GM18907 (cell line): ENCODE data around the gene BCAS1.

ENCODE experiments used
- ATAC-seq: cut with Tn5 transposase; IDR thresholded peaks from one replicate; pipeline ENCODE4 v1.9.1; 2021; ENCODE audit warnings: mild to moderate bottlenecking, moderate library complexity; ENCODE audit not compliant: unreplicated experiment

Gene BCAS1

DNA sequence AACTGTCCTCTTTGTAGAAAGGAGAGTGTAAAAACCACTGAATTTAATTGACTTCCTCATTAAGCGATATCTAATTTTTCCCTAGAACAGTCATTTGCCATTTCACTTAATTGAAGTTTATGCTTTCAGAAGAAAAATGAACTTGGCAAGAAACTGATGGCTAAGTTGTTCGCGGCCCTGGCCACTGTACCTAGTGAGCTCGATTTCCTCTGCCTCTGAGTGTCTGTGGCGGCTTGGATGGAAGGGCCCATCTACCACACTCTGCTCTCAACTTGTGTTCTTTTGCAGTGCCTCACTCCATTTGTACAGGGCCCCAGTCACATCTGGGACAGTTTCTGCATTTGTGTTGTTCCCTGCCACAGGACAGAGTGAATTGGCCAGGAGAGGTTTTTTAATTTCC is 102.9 kb downstream of the BCAS1 start:
- ATAC-seq: no peak

DNA sequence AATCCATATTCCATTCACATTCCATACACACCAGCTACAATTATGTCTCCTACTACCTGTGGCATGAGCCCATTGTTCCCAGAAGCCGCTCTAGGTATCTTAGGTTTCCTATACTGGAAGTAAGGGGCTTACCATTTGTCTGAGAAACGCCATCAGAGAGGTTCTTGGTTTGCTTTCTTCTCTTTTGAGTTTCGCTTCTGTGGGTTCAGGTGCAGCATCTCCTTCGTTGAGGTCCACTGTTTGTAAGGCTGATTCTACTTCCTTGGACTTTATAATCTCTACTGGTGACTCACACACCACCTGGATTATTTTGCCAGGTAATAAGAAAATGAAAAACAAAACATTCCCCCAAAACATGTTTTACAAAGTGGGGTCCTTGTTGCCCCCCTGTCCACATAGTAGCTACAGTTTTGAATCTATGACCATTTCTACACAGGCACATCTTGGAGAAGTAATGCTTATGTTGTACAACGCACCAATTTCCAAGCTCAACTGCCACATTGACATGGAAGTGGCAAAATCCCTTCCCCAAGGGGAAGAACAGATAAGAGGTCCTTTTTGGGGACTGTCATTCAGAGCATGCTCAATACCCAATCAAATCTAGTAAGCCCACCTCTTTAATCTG is 103.5 kb downstream of the BCAS1 start:
- no peak for ATAC-seq

DNA sequence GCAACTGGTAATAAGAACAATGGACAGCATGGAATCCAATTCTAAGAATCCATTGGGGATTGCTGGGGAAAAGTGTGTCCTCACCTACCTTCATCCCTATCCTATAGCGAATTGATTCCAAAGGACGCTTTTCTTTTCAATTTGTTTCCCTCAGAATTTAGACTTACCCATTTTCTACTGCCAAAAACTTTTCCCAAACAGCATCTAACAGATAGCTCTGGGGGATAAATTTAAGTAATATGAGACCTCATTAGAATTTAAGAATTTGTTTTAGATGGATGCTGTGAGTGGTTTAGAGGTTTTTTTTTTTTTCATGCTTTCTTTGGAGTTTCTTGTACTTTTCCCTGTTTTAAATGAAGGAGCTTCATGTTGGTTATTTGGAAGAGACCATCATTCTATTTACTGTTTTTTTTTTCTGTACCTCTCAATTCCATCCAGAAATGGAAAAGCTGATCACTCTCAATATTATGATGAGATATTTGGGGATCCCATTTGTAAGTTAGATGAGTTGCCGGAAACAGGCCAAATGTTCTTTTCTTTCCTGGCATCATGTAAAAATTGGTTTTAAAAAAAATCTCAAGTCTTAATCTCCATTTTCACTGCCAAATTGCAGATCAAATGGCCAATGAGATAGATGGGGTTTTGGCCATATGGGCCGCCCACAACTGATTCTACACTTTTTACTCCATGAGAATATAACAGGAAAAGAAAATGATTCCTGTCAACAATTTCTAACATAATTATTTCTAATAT is 105.7 kb downstream of the BCAS1 start:
- ATAC-seq: no peak

DNA sequence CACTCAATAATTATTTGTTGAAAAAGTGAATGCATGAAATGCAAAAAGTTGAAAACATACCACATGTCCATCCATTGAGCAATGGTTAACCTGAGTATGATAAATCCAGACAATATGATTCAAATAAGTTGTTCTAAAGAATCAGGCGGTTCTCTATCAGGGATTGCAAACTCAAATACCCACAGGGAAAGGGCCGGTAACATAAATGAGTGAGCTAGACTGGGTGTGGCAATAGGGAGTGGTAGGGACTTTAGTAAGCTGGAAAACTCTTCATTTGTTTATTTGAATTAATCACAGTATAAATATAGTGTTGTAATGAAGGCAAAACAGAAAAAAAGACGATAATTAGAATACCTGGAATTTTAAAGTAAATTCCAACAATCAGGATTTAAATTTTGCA is 106.3 kb downstream of the BCAS1 start:
- no peak for ATAC-seq

DNA sequence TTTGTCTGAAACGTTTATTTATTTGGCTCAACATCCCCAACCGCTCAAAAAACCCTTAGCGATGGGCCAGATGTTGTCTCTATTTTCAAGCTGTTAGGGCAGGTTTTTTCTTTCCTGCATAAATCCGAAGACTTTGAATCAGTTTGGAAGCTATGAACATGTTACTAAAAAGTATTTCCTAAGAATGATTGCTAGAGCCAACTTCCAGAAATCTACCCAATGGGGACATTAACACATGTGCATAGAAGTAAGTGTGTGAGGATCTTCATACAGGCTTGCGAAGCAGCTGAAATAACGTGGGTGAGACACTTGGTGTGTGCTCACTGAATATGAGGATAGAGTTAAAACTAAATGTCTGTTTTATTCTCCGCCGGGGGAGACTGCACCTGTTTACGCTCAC is 106.8 kb downstream of the BCAS1 start:
- no peak for ATAC-seq

DNA sequence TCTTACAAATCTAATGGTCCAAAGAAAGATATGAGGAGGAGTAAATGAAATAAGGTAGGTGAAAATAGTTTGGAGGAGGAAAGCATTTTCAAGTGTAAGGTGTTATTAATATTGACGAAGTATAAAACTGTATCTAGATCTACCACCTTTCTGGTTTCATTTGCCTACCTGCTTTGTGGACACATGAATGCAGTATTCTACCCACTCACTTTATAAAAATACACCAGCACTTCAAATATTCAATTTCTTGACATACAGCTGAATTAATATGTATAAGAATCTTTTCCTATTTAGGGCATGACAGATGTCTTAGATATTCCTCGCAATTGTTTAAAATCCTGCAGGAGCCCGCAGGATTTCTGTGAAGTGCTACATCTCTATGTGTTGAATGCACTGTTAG is 108.0 kb downstream of the BCAS1 start:
- ATAC-seq: no peak

DNA sequence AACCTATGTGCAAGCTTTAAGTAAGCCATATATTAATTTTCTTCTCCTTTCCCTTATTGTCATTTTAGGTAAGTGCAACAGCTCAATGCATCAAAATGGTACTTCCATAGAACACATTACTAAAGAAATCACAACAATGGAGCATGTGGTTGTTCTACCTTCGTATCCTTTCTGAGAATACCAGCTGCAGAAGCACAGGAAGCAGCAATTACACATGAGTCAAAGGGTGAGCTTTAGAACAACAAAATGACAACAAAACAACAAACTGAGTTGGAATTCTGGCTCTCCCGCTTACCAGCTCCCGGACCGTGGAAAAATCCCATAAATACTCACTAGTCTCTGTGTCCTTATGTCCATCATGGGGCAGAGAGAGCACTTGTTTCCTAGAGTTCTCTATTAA is 108.9 kb downstream of the BCAS1 start:
- no peak for ATAC-seq

DNA sequence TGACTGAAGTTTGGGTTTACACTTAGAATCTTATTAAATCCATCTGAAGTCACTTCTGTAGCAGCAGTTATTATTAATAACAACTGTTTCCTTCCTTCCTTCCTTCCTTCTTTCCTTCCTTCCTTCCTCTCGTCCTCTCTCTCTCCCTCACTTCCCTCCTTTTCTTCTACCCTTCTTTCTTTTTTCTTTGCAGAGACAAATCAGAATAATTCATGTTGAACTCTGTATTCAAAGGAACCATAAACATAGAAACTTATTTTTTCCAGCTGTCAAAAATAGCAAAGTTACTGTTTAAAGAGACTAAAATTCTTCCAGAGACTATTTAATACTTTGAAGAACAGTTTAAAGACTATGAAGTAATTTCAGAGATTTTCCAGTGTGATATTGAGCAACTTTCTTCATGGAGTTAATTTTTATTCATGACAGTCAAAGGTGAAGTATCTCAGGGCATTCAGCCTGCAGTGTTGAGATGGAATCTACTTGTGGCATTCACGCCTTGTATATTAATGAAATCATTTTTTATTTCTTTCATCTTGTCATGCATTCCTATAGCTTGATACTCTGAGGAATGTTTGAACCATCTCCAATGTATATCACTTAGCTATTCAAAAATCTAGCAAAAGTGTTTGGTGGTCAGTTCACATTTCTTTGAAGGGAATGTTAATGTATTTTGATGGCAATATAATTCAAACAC is 109.7 kb downstream of the BCAS1 start:
- ATAC-seq: no peak

DNA sequence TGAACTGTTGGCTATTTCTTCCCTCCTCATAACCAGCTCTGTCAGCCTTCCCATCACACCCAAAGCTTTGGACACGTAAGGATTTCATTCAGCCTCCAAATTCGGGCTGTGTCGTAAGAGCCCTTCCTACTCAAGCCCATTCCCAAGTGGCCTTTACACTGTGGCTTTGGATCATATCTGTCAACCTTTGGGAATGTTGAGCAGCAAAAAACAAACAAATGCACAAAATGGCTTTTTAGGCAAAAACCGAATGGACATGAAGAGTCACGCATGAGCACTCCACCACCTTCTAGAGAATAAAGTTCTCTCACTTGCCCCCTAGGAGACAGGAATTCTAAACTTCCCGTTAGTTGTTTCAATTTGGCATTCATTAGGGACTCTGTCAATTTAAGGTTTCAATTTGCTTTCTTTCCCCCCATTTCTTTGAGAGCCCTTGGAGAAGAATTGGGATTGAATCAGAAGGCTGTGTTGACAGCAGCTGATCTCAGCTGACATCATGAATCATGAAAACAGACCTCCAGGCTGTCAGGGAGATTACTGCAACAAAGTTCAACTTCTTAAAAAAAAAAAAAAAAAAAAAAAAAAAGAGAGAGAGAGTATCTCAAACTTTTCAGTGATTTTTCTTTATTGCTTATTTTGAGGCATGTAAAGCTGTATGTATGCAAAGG is 110.3 kb downstream of the BCAS1 start:
- ATAC-seq: no peak

DNA sequence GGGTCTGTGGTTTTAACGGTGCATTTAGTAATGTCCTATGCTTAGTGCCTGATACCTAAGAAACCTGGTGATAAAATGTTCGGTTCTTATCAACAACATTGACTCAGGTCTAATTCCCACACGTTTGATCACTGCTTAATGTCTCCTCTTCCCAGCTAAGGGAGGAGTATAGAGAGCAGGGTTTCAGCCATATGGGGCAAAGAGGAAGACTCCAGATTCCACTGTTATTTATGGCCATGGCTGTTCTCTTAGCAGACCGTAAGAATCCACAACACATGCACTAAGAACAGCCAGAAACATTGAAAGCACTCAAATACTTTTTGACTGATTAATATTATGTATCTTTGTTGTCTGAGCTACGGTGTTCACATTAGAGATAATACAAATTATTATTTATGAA is 112.1 kb downstream of the BCAS1 start:
- no peak for ATAC-seq

DNA sequence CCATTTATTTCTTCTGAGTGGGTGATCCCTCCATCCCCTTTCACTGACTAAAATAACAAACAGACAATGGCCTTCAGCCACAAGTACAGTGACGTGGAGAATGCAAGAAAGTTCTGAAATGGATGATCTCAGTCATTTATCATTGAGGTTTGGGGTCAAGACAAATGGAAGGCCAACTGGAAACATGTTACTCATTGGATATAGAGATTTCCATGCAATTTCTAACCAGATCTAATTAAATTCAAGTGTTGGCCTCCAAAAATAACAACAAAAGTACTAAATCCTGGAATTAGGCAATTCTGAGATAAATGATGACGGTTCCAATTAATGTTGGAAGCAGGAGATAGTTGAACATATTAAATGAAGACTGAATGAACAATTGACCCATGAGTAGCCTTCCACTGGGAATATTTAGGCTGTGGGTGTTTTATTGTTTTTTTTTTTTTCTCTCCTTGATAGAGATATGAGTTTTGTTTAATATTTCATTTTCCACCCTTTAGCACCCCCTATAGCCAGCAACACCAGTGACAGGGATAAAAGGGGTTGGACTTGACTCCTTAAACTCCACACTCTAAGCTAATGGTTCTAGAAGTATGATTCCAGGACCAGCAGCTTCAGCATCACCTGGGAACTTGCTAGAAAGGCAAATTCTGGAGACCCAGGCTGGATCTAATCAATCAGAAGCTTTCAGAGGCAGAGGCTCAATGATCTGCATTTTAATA is 112.8 kb downstream of the BCAS1 start:
- no peak for ATAC-seq

DNA sequence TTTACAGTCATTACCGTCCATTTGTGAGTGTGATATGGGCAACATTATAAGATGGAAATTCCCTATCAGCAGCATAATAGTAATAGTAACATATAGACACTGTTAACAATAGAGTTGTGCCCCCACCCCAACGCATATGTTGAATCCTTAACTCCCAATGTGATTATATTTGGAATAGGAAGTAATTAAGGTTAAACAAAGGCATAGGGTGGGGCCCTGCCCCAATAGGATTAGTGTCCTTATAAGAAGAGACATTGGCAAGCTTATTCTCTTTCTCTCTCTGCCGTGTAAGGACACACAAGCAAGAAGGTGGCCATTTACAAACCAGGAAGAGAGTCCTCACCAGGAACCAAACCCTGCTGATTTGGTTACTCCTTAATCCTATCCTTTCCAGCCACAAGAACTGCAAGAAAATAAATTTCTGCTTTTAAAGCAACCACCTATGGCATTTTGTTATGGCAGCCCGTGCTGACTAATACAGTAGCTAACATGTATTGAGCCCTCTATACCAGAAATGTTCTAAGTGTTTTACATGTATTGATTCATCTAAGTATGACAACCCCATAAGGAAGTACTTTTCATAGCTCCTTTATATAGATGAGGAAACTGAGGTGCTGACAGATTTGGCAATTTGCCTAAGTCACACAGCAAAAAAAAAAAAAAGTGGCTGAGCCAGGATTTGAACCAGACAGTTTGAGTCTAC is 114.2 kb downstream of the BCAS1 start:
- no peak for ATAC-seq

DNA sequence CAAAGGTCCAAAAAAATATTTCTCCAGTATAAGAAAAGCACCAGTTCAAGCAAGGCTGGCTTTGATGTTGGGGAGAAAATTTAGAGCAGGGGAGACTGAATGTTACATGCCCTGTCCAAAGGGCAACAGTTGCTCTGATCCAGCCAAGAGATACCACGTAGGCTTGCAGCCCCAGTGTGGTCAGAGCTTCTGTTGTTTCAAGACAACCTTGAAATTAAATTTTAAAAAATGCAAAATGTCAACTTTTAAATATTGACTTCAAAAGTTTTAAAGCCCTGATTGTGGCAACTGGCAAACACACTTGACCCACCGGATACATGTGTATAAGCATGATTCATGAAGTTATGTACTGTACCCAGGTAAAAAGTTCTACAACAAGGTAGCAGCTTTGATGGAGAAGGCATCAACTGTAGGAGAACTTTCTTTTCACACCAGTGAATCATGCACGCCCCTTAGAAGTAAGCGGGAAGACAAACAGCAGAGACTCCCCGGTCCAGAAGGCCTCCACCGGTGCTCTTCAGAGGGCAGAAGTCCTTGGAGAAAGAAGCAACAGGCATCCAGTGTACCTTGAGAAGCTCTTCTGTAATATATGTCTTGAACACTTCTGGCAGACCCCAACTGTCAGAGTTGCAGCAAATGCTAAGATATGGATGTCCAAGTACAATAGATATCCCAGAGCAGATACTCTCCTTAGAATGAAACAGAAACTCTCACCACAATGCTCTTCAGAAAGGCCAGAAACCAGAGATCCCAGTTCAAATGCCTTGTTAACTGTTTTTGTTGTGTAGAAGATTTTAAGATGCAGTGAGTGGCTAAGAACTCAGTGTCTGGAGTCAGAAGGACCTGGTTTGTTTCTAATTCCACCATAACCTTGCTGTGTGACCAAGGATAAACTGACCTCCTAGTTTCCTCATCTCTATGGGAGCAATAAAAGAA is 115.4 kb downstream of the BCAS1 start:
- ATAC-seq: no peak

DNA sequence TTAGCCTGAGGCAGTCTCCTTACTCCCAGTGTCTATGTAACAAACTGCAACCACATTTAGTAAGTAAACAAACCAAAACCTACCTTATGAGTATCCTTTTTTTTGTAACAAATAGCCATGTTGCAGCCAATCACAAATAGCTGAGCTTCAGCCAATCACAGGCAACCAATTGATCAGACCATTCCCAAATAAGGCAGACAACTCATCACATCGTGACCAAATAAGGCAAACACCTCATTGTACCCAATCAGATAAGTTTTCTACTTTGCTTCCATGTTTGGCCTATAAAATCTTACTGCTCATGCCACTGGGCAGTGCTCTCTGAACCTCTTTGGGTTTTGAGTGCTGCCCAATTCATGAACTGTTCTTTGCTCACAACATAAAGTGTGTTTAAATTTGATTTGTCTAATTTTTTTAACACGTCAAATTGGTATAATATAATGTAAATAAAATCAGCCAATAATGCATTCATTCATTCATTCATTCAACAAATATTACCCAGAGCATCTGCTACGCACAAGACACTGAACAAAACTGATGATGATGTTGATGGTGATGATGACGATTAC is 117.8 kb downstream of the BCAS1 start:
- no peak for ATAC-seq

DNA sequence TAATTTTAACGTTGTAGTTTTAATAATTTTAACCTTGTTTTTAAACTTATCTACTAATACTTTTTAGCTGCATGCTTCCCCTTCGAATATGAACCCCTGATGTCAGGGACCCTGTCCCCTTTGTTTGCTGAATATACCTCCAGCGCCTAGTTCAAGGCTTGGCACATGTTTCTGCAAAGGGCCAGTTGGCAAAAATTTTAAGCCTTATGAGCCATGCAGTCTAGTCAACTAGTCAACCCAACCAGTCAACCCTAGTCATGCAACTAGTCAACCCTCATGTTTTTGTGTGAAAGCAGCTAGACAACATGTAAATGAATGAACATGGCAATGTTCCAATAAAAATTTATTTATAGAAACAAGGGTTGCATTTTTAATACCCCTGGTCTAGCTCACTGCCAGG is 119.8 kb downstream of the BCAS1 start:
- no peak for ATAC-seq

DNA sequence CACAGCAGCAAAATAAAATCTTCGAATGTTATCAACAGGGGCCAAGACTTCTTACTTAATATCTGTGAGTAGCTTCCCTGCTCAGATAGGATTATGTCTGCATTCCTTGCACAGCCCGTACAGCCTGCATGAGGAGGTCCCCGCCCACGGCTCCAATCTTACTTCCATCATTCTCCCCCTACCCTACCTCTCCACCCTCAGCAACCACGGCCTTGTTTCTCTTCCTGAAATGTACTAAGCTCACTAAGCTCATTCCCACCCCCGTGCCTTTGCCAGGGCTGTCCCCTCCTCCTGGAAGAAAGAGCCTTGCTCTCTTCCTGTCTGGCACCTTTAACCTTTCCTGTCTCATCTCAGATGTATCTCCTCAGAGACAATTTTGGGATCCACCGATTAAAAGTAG is 120.4 kb downstream of the BCAS1 start:
- no peak for ATAC-seq

DNA sequence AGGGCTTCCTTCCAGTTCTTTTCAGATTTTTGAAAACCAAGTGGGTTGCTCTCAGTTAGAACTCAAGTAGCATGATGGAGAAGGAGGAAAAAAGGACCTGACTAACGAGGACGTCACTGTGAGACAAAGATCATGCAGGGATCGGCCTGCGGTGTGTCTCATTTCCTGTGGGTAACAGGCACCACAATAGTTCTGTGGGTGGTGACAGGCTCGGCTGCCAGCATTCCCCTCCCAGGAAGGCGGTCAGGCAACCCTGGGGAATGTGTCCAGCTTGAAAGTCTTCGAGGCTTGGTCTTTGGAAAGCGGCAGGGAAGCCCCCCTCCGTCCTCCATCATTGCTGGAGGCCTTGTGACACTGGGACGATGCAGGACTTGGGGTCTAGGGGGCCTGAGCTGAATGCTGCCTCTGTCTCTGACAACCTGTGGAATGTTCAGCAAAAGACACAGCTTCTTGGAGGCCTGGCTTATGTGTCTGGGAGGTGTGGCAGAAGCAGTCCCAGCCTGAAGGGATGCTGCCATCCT is 121.0 kb downstream of the BCAS1 start:
- ATAC-seq: peak; percentile 91

DNA sequence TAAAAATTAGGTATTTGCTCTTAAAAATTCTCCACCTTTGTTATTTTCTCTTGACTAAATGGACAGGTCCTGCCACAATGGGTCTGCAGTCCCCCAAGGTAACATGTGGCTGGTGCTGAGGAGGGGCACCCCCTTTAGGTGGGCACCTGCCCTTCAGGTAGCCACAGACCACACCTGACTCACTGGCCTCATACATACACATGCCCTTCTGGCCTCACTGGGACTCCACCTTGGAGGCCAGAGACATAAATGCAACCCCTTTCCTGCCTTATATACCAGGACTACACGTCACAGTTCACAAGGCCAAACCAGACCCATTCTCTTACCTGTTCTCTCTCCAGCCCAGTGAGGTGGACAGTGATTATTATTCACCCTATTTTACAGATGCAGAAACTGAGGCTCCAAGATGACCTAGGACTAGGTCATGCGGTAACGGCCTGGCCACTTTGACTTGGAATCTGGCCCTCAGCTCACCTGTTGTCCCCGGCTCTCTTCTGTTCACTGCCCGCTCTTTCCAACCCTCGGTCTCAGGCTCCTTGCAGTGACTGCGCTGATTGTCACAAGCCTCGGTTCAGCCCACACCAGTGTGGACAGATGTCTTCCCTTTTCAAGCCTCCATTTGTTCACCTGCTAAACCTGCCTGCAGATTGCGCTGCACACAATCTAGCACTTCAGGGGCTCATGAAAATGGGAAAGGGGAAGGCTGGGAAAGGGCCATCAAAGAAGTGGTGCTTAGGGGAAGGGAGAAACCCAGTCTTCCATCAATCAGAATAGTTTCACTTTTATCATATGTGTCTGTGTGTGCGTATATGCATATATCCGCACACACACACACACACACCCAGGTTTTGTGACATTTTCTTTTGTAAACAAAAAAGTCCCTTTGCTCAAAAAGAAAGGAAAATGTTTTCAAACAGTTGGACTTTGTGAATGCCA is 121.7 kb downstream of the BCAS1 start:
- peak; percentile 31 for ATAC-seq
